GM18511 (cell line): ENCODE results near the gene CCDC97.
A peak's percentile ranks its signal among the peaks of the same experiment; 100 is the strongest.
"Not testable (repeated sequence)": the region's sequence is repeated elsewhere in the genome, so short reads cannot be mapped to it uniquely, and the experiment has no call there.

Experiments
- ATAC-seq: cut with Tn5 transposase; IDR thresholded peaks from one replicate; pipeline ENCODE4 v1.9.1; 2021; ENCODE audit warnings: mild to moderate bottlenecking, moderate library complexity; ENCODE audit not compliant: unreplicated experiment

CCDC97 gene

GRCh38 chr19:41330946-41331678 lies 21.1 kb downstream of the CCDC97 start:
- no peak for ATAC-seq

GRCh38 chr19:41332000-41332399 lies 22.0 kb downstream of the CCDC97 start:
- ATAC-seq, result no peak

GRCh38 chr19:41332468-41332867 lies 22.5 kb downstream of the CCDC97 start:
- no peak for ATAC-seq

GRCh38 chr19:41334793-41335192 lies 24.8 kb downstream of the CCDC97 start:
- ATAC-seq, result no peak

GRCh38 chr19:41335467-41335866 lies 25.5 kb downstream of the CCDC97 start:
- no peak for ATAC-seq

GRCh38 chr19:41339936-41340335 lies 30.0 kb downstream of the CCDC97 start:
- ATAC-seq, result no peak

GRCh38 chr19:41341669-41342490 lies 31.9 kb downstream of the CCDC97 start:
- ATAC-seq, result no peak

- no peak for ATAC-seq
These were observed 34.2 kb downstream of the CCDC97 start for GRCh38 chr19:41344162-41344561.

- not testable (repeated sequence) for ATAC-seq
These were observed 36.9 kb downstream of the CCDC97 start for GRCh38 chr19:41346916-41347315.

GRCh38 chr19:41350735-41351338 lies 40.9 kb downstream of the CCDC97 start:
- peak; percentile 1 for ATAC-seq

- peak; percentile 50 for ATAC-seq
These were observed 41.6 kb downstream of the CCDC97 start for GRCh38 chr19:41351339-41352245.

GRCh38 chr19:41352279-41352608 lies 42.3 kb downstream of the CCDC97 start:
- no peak for ATAC-seq

GRCh38 chr19:41352609-41353465 lies 42.9 kb downstream of the CCDC97 start:
- no peak for ATAC-seq

- peak; percentile 50 for ATAC-seq
These were observed 43.7 kb downstream of the CCDC97 start, which contains the start of gene TGFB1 for GRCh38 chr19:41353466-41354342. TSS of gene TGFB1 (minus strand) at chr19:41353922. CDS start at chr19:41353044, 878 bp downstream.

GRCh38 chr19:41354343-41354953 lies 44.5 kb downstream of the CCDC97 start:
- ATAC-seq, result no peak

- ATAC-seq, result no peak
These were observed 45.1 kb downstream of the CCDC97 start for GRCh38 chr19:41355035-41355434.

GRCh38 chr19:41355802-41356201 lies 45.8 kb downstream of the CCDC97 start:
- no peak for ATAC-seq

GRCh38 chr19:41356984-41357739 lies 47.2 kb downstream of the CCDC97 start:
- ATAC-seq, result no peak
